ENCODE results near the gene ZNF878. TPM values are rescaled to one million over a fixed set of nuclear protein-coding genes. Genes with fewer than 3 reads are reported as not detected.

ZNF878 gene
- total and polyA plus RNA-seq, 9 of the 15 experiments (the other 6 are each of a cell fraction or from before 2014, with no cell fraction given): 0.30 to 1.4 (median 0.50) TPM

GRCh38 chr19:12064590-12065538 lies 12.1 kb upstream of the ZNF878 start, which contains the start of gene ZNF844 (continued):
- peak; percentile 98 for TF ChIP-seq REST (IDR thresholded peaks at IDR 0.05; ENCODE audit: borderline replicate concordance)
- TF ChIP-seq REST (CRISPR knock-in tag; IDR thresholded peaks at IDR 0.05; ENCODE audit: low read depth): no peak
- TF ChIP-seq ZNF592 (IDR thresholded peaks at IDR 0.05): 0 out of 2 replicates have a peak, but pooled peaks have one; percentile 32
- 0 out of 2 replicates have a peak, but pooled peaks have one; percentile 15 for TF ChIP-seq SMARCA4 (IDR thresholded peaks at IDR 0.05)
- no peak for TF ChIP-seq ZNF408 (CRISPR knock-in tag; IDR thresholded peaks at IDR 0.05; ENCODE audit: low read depth)
- peak; percentile 71 for TF ChIP-seq PBX2 (CRISPR knock-in tag; IDR thresholded peaks at IDR 0.05; ENCODE audit: low read depth)
- TF ChIP-seq PBX2 (tag; conservative IDR thresholded peaks at IDR 0.05; ENCODE audit: low read depth): peak; percentile 77
- no peak for TF ChIP-seq ETV6 (IDR thresholded peaks at IDR 0.05; ENCODE audit: borderline replicate concordance in 1 of 2, low read depth in 2 of 2, low read length in 1 of 2)
- no peak for TF ChIP-seq ETV6 (CRISPR knock-in tag; IDR thresholded peaks at IDR 0.05; ENCODE audit: borderline replicate concordance)
- peak; percentile 54; the same call in 1 of the 2 replicates for TF ChIP-seq POLR2AphosphoS5 (IDR thresholded peaks at IDR 0.05; ENCODE audit: control insufficient read depth, insufficient read depth, low read depth, low read length)
- TF ChIP-seq BCOR (IDR thresholded peaks at IDR 0.05): 0 out of 2 replicates have a peak, but pooled peaks have one; percentile 22

Data from K562 (cell line).